IMR-90 (cell line): ENCODE measurements around the gene TUBD1. TPM values are rescaled to one million over a fixed set of nuclear protein-coding genes. Genes with fewer than 3 reads are reported as not detected.
"Not testable (repeated sequence)": the region's sequence is repeated elsewhere in the genome, so short reads cannot be mapped to it uniquely, and the experiment has no call there.

Experiments
- ATAC-seq: fragments of 200-7000 bp; cut with Tn5 transposase; 2 replicates; pipeline ENCODE4 v1.9.1; 2020; ENCODE audit warnings: low read depth, mild to moderate bottlenecking, moderate library complexity
- BruUV-seq: library from RNA; stranded (reverse); fragments of 400-500 nt; replicated peaks from 2 replicates; lab custom pipeline; 2021; lab: Mats Ljungman, UMichigan
- CTCF ChIA-PET: fragments of 300-600 bp; formaldehyde crosslinking; extraction: SDS; loops from one replicate; lab custom pipeline; 2021; ENCODE audit warnings: antibody characterized with exemption; lab: Yijun Ruan, JAX
- POLR2A ChIA-PET: fragments of 300-600 bp; sonication (Branson Sonifier 250); formaldehyde crosslinking; loops from one replicate; lab custom pipeline; 2022; ENCODE audit warnings: antibody characterized with exemption; ENCODE audit not compliant: unreplicated experiment; lab: Charles Lee
- DNase-seq: peaks from one replicate; pipeline ENCODE4 v3.0.0; 2013
- H2AFZ ChIP-seq: replicated peaks from 2 replicates; pipeline ENCODE3; 2013; ENCODE audit warnings: low read length, mild to moderate bottlenecking; ENCODE audit not compliant: poor library complexity
- H2AK5ac ChIP-seq: 2 replicates; pipeline ENCODE4 v1.6.1; 2013; ENCODE audit warnings: low read depth, low read length, inconsistent platforms
- H2AK9ac ChIP-seq: replicated peaks from 2 replicates; pipeline ENCODE3; 2013; ENCODE audit warnings: mild to moderate bottlenecking, low read depth, low read length, moderate library complexity; ENCODE audit not compliant: poor library complexity
- H2BK120ac ChIP-seq: 2 replicates; pipeline ENCODE4 v1.6.1; 2013; ENCODE audit warnings: low read depth, low read length, inconsistent platforms
- H2BK15ac ChIP-seq: 3 replicates; pipeline ENCODE4 v1.6.1; 2013; ENCODE audit warnings: low read depth, low read length, inconsistent platforms
- H2BK20ac ChIP-seq: 2 replicates; pipeline ENCODE4 v1.6.1; 2013; ENCODE audit warnings: low read depth, mild to moderate bottlenecking, inconsistent platforms, low read length, moderate library complexity
- H2BK5ac ChIP-seq: 2 replicates; pipeline ENCODE4 v1.6.1; 2013; ENCODE audit warnings: mild to moderate bottlenecking, low read depth, low read length, inconsistent platforms; ENCODE audit not compliant: poor library complexity, severe bottlenecking
- H3K14ac ChIP-seq: replicated peaks from 2 replicates; pipeline ENCODE4 v1.6.1; 2013; ENCODE audit warnings: low read depth, low read length, inconsistent platforms
- H3K18ac ChIP-seq: 2 replicates; pipeline ENCODE4 v1.6.1; 2013; ENCODE audit warnings: low read depth, low read length, control low read depth
- H3K23ac ChIP-seq: 2 replicates; pipeline ENCODE4 v1.6.1; 2013; ENCODE audit warnings: low read depth, low read length, inconsistent platforms
- H3K27ac ChIP-seq: 2 replicates; pipeline ENCODE4 v1.5.1; 2013; ENCODE audit warnings: mild to moderate bottlenecking, control low read depth, low read length; ENCODE audit not compliant: insufficient read depth
- H3K27me3 ChIP-seq: 2 replicates; pipeline ENCODE4 v1.6.1; 2013; ENCODE audit warnings: low read length; ENCODE audit not compliant: control insufficient read depth, insufficient read depth
- H3K36me3 ChIP-seq: 2 replicates; pipeline ENCODE4 v1.6.1; 2013; ENCODE audit warnings: low read length, mixed read lengths; ENCODE audit not compliant: control insufficient read depth, insufficient read depth
- H3K4ac ChIP-seq: 2 replicates; pipeline ENCODE4 v1.6.1; 2013; ENCODE audit warnings: low read depth, low read length, inconsistent platforms
- H3K4me1 ChIP-seq: 2 replicates; pipeline ENCODE4 v1.6.1; 2013; ENCODE audit warnings: low read length, mixed read lengths; ENCODE audit not compliant: control insufficient read depth, insufficient read depth
- H3K4me2 ChIP-seq: 2 replicates; pipeline ENCODE4 v1.6.1; 2013; ENCODE audit warnings: low read depth, mild to moderate bottlenecking, control low read depth, low read length, moderate library complexity
- H3K4me3 ChIP-seq: 2 replicates; pipeline ENCODE4 v1.5.1; 2013; ENCODE audit warnings: low read depth, mild to moderate bottlenecking, control low read depth, low read length, moderate library complexity; ENCODE audit not compliant: insufficient read depth
- H3K56ac ChIP-seq: 2 replicates; pipeline ENCODE4 v1.6.1; 2013; ENCODE audit warnings: low read length, inconsistent platforms; ENCODE audit not compliant: insufficient read depth; ENCODE audit errors: extremely low read depth
- H3K79me1 ChIP-seq, 2 experiments: 2 replicates each; pipeline ENCODE4 v1.6.1; 2013; ENCODE audit warnings: low read length in 2 of 2, inconsistent platforms in 1 of 2, low read depth in 1 of 2
- H3K9ac ChIP-seq: 2 replicates; pipeline ENCODE4 v1.6.1; 2013; ENCODE audit warnings: low read depth, low read length, control low read depth
- H3K9me1 ChIP-seq: 2 replicates; pipeline ENCODE4 v1.6.1; 2013; ENCODE audit warnings: low read length, inconsistent platforms; ENCODE audit not compliant: insufficient read depth
- H3K9me3 ChIP-seq: 2 replicates; pipeline ENCODE4 v1.6.1; 2013; ENCODE audit warnings: low read length; ENCODE audit not compliant: control insufficient read depth, insufficient read depth
- H4K20me1 ChIP-seq: 2 replicates; pipeline ENCODE4 v1.6.1; 2013; ENCODE audit warnings: low read length, inconsistent platforms; ENCODE audit not compliant: insufficient read depth
- H4K5ac ChIP-seq: 2 replicates; pipeline ENCODE4 v1.6.1; 2013; ENCODE audit warnings: mild to moderate bottlenecking, low read depth, low read length, control low read depth
- H4K8ac ChIP-seq, 2 experiments: 2 replicates each; pipeline ENCODE4 v1.6.1; 2013; ENCODE audit warnings: low read depth in 2 of 2, low read length in 2 of 2, control low read depth in 1 of 2, inconsistent platforms in 1 of 2
- H4K91ac ChIP-seq: 2 replicates; pipeline ENCODE4 v1.6.1; 2013; ENCODE audit warnings: low read depth, low read length, inconsistent platforms; ENCODE audit not compliant: insufficient read depth
- MAFK ChIP-seq: IDR thresholded peaks from 2 replicates; pipeline ENCODE4 v1.6.1; 2012; ENCODE audit warnings: low read depth, low read length, improper control_type of control experiment
- POLR2A ChIP-seq: IDR thresholded peaks from 2 replicates; pipeline ENCODE4 v1.6.1; 2012; ENCODE audit warnings: mild to moderate bottlenecking, low read depth, low read length
- WGBS, 2 experiments: methylation state at CpG; one replicate each; pipeline versions ENCODE4 v1.1.5 to v1.1.7; 2013; ENCODE audit warnings: missing lambda C conversion rate in 2 of 2; ENCODE audit not compliant: insufficient read length in 1 of 2; ENCODE audit errors: extremely low coverage in 2 of 2; 5-methylcytosine and 5-hydroxymethylcytosine counted together
- dilution Hi-C: fragments of 300-500 bp; cut with HindIII; formaldehyde crosslinking; loops from one replicate; pipeline ENCODE4 v1.14.3; 2018; ENCODE audit warnings: low sequenced_read_pairs; ENCODE audit not compliant: unreplicated experiment
- in situ Hi-C: fragments of 300-500 bp; cut with MboI; formaldehyde crosslinking; loops from 3 replicates; pipeline ENCODE4 v1.14.3; 2019; ENCODE audit warnings: low sequenced_read_pairs, inconsistent platforms, mixed read lengths
- intact Hi-C: fragments of 100-400 bp; cut with micrococcal nuclease; formaldehyde crosslinking; loops from 2 replicates; pipeline ENCODE4 v1.10.0; 2022
- polyA plus RNA-seq, 3 experiments: library from polyadenylated mRNA; depleted of rRNA; stranded (reverse); fragments of >200 nt; gene quantifications; 2 replicates each; pipeline ENCODE4 v1.2.3, GENCODE V29; 2012; ENCODE audit warnings: low replicate concordance in 1 of 3
- total RNA-seq: library from RNA; depleted of rRNA; stranded (reverse); fragments of >200 nt; gene quantifications from 2 replicates; pipeline ENCODE4 v1.2.3, GENCODE V29; 2012

The TUBD1 gene
- total and polyA plus RNA-seq, 2 of the 4 experiments (the other 2 are of a cell fraction), result 2.2 to 4.7 TPM

DNA sequence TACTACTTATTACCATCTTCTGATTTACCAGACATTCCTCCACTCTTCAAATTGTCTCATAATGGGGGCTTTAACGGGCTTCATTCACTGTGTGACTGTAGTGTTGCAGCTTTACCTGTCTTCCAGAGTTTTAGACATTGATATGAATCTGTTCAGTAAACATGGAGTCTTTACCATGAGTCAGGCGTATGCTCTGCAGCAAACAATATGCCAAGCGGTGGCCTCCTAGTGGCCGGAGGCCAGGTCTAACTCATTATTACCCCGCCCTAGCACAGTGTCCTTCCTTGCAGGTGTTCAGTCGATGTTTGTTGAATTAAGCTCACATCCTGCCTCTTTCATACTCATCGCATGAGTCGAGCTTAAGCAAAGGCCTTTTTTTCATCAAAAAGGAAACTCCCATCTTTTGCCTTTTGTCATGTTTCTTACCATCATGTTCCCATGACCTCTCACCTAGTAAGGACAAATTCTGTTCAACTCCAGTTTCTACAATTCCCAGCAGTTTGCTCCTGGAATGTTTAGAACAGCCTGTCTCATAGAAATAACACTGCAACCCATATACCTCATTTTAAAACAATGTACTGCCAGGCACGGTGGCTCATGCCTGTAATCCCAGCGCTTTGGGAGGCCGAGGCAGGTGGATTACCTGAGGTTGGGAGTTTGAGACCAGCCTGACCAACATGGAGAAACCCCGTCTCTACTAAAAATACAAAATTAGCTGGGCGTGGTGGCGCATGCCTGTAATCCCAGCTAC, 39.4 kb downstream of the TUBD1 start (continued):
- TF ChIP-seq MAFK (no peak), POLR2A (no peak)

- peak overlapping the region; percentile 21 to 93 for H4K8ac ChIP-seq
- H3K4me2 ChIP-seq, ATAC-seq, H3K27me3 ChIP-seq, intact Hi-C loops, DNase-seq, H3K36me3 ChIP-seq, in situ Hi-C loops, H4K20me1 ChIP-seq, dilution Hi-C loops, H3K4me3 ChIP-seq, BruUV-seq, H3K9me3 ChIP-seq: not testable (repeated sequence)
- H3K79me1 ChIP-seq, result peaks cover 4 to 40% of the 10 kb centered on the region in 2 experiments; a peak in 3 of 4 replicates
- WGBS, 2 experiments, result 99% methylated on average over 6 of the region's 7 CpGs; no CpG with 5 or more reads in 1 of the 2 experiments
- H4K5ac ChIP-seq, result peak overlapping the region; percentile 27
- H3K4me1 ChIP-seq, result peaks cover 15% of the 10 kb centered on the region
- H2BK5ac ChIP-seq, result peak overlapping the region; percentile 77
- peak overlapping the region; percentile 30 for H2AK9ac ChIP-seq
- peak overlapping the region; percentile 53 for H4K91ac ChIP-seq
- H3K18ac ChIP-seq, result peak overlapping the region; percentile 81
- H3K23ac ChIP-seq, result peak overlapping the region; percentile 61; the same call in 1 of the 2 replicates
- peak overlapping the region; percentile 89 for H3K56ac ChIP-seq
- ChIA-PET CTCF (interaction anchor here (0.6 kb wide), 1 partner anchor 84 kb away, joined by 4 read pairs; no protein-coding TSS in a partner anchor), POLR2A (interaction anchor here (1.0 kb wide), 2 partner anchors 12 to 15 kb away, joined by 3 read pairs; no protein-coding TSS in a partner anchor)
- peak overlapping the region; percentile 47; the same call in 1 of the 2 replicates for H3K9ac ChIP-seq
- peak overlapping the region; percentile 77 for H2BK20ac ChIP-seq
- peak overlapping the region; percentile 73 for H3K27ac ChIP-seq
- peak overlapping the region; percentile 74 for H2AFZ ChIP-seq
- peaks cover 16% of the 10 kb centered on the region for H3K9me1 ChIP-seq
- peak overlapping the region; percentile 66 for H3K14ac ChIP-seq
- peak overlapping the region; percentile 87 for H2AK5ac ChIP-seq
- H3K4ac ChIP-seq, result peak overlapping the region; percentile 78
- H2BK15ac ChIP-seq, result peak overlapping the region; percentile 81; the same call in 2 of the 3 replicates
- H2BK120ac ChIP-seq, result peak overlapping the region; percentile 92
Measured at GRCh38 chr17:59852847-59853167, 39.9 kb downstream of the TUBD1 start.
